ENCODE data around the gene LYSMD4. TPM values are rescaled to one million over a fixed set of nuclear protein-coding genes. Genes with fewer than 3 reads are reported as not detected.

Gene LYSMD4
- total and polyA plus RNA-seq, 2 of the 13 experiments (the other 11 are each of a cell fraction or from before 2014, with no cell fraction given) = 7.4 to 8.5 TPM

GRCh38 chr15:99763827-99764226 lies 30.6 kb upstream of the LYSMD4 start (continued):
- TF ChIP-seq FOXA1 (IDR thresholded peaks at IDR 0.05) (no peak), FOXA1 (CRISPR knock-in tag; IDR thresholded peaks at IDR 0.05) (no peak), ZNF629 (CRISPR knock-in tag; conservative IDR thresholded peaks at IDR 0.05) (no peak), PBX3 (CRISPR knock-in tag; IDR thresholded peaks at IDR 0.05; ENCODE audit: borderline replicate concordance) (no peak), SALL1 (CRISPR knock-in tag; IDR thresholded peaks at IDR 0.05) (no peak), TRAFD1 (CRISPR knock-in tag; IDR thresholded peaks at IDR 0.05; ENCODE audit: borderline replicate concordance) (no peak), ZMYM2 (CRISPR knock-in tag; IDR thresholded peaks at IDR 0.05) (no peak), ZFP36L2 (CRISPR knock-in tag; IDR thresholded peaks at IDR 0.05) (no peak), NFE2L2 (IDR thresholded peaks at IDR 0.05; ENCODE audit: low read length) (no peak), KDM6A (CRISPR knock-in tag; IDR thresholded peaks at IDR 0.05; ENCODE audit: low read depth) (no peak), AHDC1 (CRISPR knock-in tag; IDR thresholded peaks at IDR 0.05; ENCODE audit: borderline replicate concordance) (no peak), ZNF17 (CRISPR knock-in tag; IDR thresholded peaks at IDR 0.05) (no peak), SMARCE1 (IDR thresholded peaks at IDR 0.05; ENCODE audit: borderline replicate concordance) (no peak), ZBTB44 (CRISPR knock-in tag; IDR thresholded peaks at IDR 0.05) (no peak), ZNF569 (CRISPR knock-in tag; IDR thresholded peaks at IDR 0.05; ENCODE audit: borderline replicate concordance) (no peak), PREB (CRISPR knock-in tag; IDR thresholded peaks at IDR 0.05) (no peak), ZNF441 (CRISPR knock-in tag; IDR thresholded peaks at IDR 0.05; ENCODE audit: borderline replicate concordance) (no peak), ZNF253 (CRISPR knock-in tag; IDR thresholded peaks at IDR 0.05; ENCODE audit: borderline replicate concordance) (no peak)

All from HepG2 (cell line).